ENCODE results near the gene COL6A5. TPM values are rescaled to one million over a fixed set of nuclear protein-coding genes. Genes with fewer than 3 reads are reported as not detected.

The COL6A5 gene
- total RNA-seq, 1 experiment from 2014 or later: not detected

GRCh38 chr3:130517602-130518001 lies 172.1 kb downstream of the COL6A5 start:
- H3K4me2 ChIP-seq (ENCODE audit: low read length): no peak overlapping the region
- peaks cover 61% of the 10 kb centered on the region for H3K27me3 ChIP-seq (ENCODE audit: low read length)
- no peaks in the 10 kb centered on the region for H4K20me1 ChIP-seq (ENCODE audit: low read length)
- BruUV-seq (replicated peaks): no TSS peak
- TF ChIP-seq CTCF (conservative IDR thresholded peaks at IDR 0.05; ENCODE audit: low read depth, low read length) (no peak), EZH2phosphoT487 (IDR thresholded peaks at IDR 0.05; ENCODE audit: borderline replicate concordance, low read length) (no peak)
- H3K9me3 ChIP-seq (ENCODE audit: low read length): no peaks in the 10 kb centered on the region
- H3K9ac ChIP-seq (ENCODE audit: low read length): no peak overlapping the region
- H3K27ac ChIP-seq (ENCODE audit: low read length): no peak overlapping the region
- no peak overlapping the region for H3K4me3 ChIP-seq (ENCODE audit: low read length)
- no peak for ATAC-seq
- no peaks in the 10 kb centered on the region for H3K9me2 ChIP-seq (replicated peaks; ENCODE audit: low read length)
- ChIA-PET CTCF (no interaction called here), POLR2A (ENCODE audit: unreplicated experiment) (no interaction called here)
- H3K36me3 ChIP-seq (ENCODE audit: low read depth, low read length): no peaks in the 10 kb centered on the region
- H2AFZ ChIP-seq (ENCODE audit: low read length): no peak overlapping the region
- no peaks in the 10 kb centered on the region for H3F3A ChIP-seq (ENCODE audit: low read length, unreplicated experiment)
- intact Hi-C loops (cut with micrococcal nuclease): no loop called here
- H3K4me1 ChIP-seq (ENCODE audit: insufficient read depth, low read length): no peaks in the 10 kb centered on the region
- no peak for DNase-seq
- no peaks in the 10 kb centered on the region for H3K79me2 ChIP-seq (ENCODE audit: low read length)

- CTCF ChIA-PET: interaction anchor here (0.6 kb wide), 1 partner anchor 19 kb away, joined by 4 read pairs; no protein-coding TSS in a partner anchor
- no peak for ATAC-seq
- intact Hi-C loops (cut with micrococcal nuclease): no loop called here
- no peaks in the 10 kb centered on the region for H3K4me1 ChIP-seq (ENCODE audit: insufficient read depth, low read length)
- H3K79me2 ChIP-seq (ENCODE audit: low read length): no peaks in the 10 kb centered on the region
- H4K20me1 ChIP-seq (ENCODE audit: low read length): no peaks in the 10 kb centered on the region
- no peak overlapping the region for H3K4me3 ChIP-seq (ENCODE audit: low read length)
- no peak for DNase-seq
- no TSS peak for BruUV-seq (replicated peaks)
- peaks cover 83% of the 10 kb centered on the region for H3K27me3 ChIP-seq (ENCODE audit: low read length)
- no peaks in the 10 kb centered on the region for H3K9me2 ChIP-seq (replicated peaks; ENCODE audit: low read length)
- H3K4me2 ChIP-seq (ENCODE audit: low read length): no peak overlapping the region
- H3K9ac ChIP-seq (ENCODE audit: low read length): no peak overlapping the region
- POLR2A ChIA-PET (ENCODE audit: unreplicated experiment): no interaction called here
- TF ChIP-seq EZH2 (IDR thresholded peaks at IDR 0.05; ENCODE audit: low read length, unreplicated experiment): no peak
- TF ChIP-seq CTCF (conservative IDR thresholded peaks at IDR 0.05; ENCODE audit: low read depth, low read length): no peak
- TF ChIP-seq EZH2phosphoT487 (IDR thresholded peaks at IDR 0.05; ENCODE audit: borderline replicate concordance, low read length): no peak
- H2AFZ ChIP-seq (ENCODE audit: low read length): no peak overlapping the region
- H3K9me3 ChIP-seq (ENCODE audit: low read length): no peaks in the 10 kb centered on the region
- H3F3A ChIP-seq (ENCODE audit: low read length, unreplicated experiment): no peaks in the 10 kb centered on the region
- no peak overlapping the region for H3K27ac ChIP-seq (ENCODE audit: low read length)
- H3K36me3 ChIP-seq (ENCODE audit: low read depth, low read length): no peaks in the 10 kb centered on the region
These were observed 174.3 kb downstream of the COL6A5 start for GRCh38 chr3:130519754-130520153.

GRCh38 chr3:130522399-130522798 lies 176.9 kb downstream of the COL6A5 start:
- Histone ChIP-seq H3K27ac (ENCODE audit: low read length) (no peak overlapping the region), H2AFZ (ENCODE audit: low read length) (no peak overlapping the region), H3K4me1 (ENCODE audit: insufficient read depth, low read length) (no peaks in the 10 kb centered on the region), H3F3A (ENCODE audit: low read length, unreplicated experiment) (no peaks in the 10 kb centered on the region), H3K9ac (ENCODE audit: low read length) (no peak overlapping the region), H3K4me2 (ENCODE audit: low read length) (no peak overlapping the region), H4K20me1 (ENCODE audit: low read length) (no peaks in the 10 kb centered on the region), H3K27me3 (ENCODE audit: low read length) (peaks cover 86% of the 10 kb centered on the region), H3K36me3 (ENCODE audit: low read depth, low read length) (no peaks in the 10 kb centered on the region), H3K9me2 (replicated peaks; ENCODE audit: low read length) (no peaks in the 10 kb centered on the region), H3K9me3 (ENCODE audit: low read length) (no peaks in the 10 kb centered on the region), H3K4me3 (ENCODE audit: low read length) (no peak overlapping the region), H3K79me2 (ENCODE audit: low read length) (no peaks in the 10 kb centered on the region)
- ChIA-PET CTCF (no interaction called here), POLR2A (ENCODE audit: unreplicated experiment) (no interaction called here)
- no peak for ATAC-seq
- BruUV-seq (replicated peaks): no TSS peak
- no peak for TF ChIP-seq CTCF (conservative IDR thresholded peaks at IDR 0.05; ENCODE audit: low read depth, low read length)
- no peak for TF ChIP-seq EZH2 (IDR thresholded peaks at IDR 0.05; ENCODE audit: low read length, unreplicated experiment)
- no peak for TF ChIP-seq EZH2phosphoT487 (IDR thresholded peaks at IDR 0.05; ENCODE audit: borderline replicate concordance, low read length)
- intact Hi-C loops (cut with micrococcal nuclease): no loop called here
- DNase-seq: no peak

All from PC-3 (cell line).